ENCODE measurements around the gene ABCA1.

Gene ABCA1

DNA sequence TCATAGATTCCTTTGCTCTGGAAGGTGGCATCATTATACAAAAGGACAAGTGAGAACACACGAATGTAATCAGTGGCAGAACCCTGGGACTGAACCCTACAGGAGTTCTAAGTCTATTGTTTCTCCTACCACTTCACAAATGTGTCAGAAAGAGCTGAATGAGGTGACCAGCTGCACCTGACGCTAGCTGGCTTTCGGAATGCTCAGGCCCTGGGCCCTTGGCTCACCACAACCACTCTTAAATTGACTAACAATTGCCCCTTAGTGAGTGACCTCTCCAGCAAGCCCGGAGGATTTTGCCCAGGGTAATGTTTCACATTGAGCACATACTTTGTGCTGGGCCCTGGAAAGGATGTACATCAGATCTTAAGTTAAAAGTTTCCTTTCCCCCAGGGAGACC lies 41.2 kb upstream of the ABCA1 start:
- Histone ChIP-seq H4K8ac (ENCODE audit: low read depth, low read length) (no peak overlapping the region), H2AK5ac (ENCODE audit: low read depth, low read length) (no peak overlapping the region), H2BK5ac (ENCODE audit: low read length) (no peak overlapping the region), H3K23ac (ENCODE audit: low read depth, low read length, poor library complexity) (no peak overlapping the region), H3K14ac (ENCODE audit: low read length) (no peak overlapping the region), H3K4ac (ENCODE audit: low read length) (no peak overlapping the region), H3K36me3 (replicated peaks in 1 of 2; ENCODE audit: control insufficient read depth in 2 of 2, insufficient read depth in 2 of 2, low read length in 2 of 2) (no peaks in the 10 kb centered on the region), H3K27me3 (ENCODE audit: control insufficient read depth in 3 of 3, insufficient read depth in 3 of 3, low read depth in 1 of 3, low read length in 3 of 3) (no peaks in the 10 kb centered on the region), H3K79me1 (ENCODE audit: low read depth, low read length) (no peaks in the 10 kb centered on the region), H4K91ac (ENCODE audit: low read depth, low read length, poor library complexity) (no peak overlapping the region), H3K27ac (replicated peaks; ENCODE audit: low read length) (peak overlapping the region; percentile 79), H3K4me2 (ENCODE audit: insufficient read depth, low read length, poor library complexity, severe bottlenecking) (no peak overlapping the region), H3K18ac (ENCODE audit: low read length) (peak overlapping the region; percentile 1), H2AFZ (ENCODE audit: low read length) (peak overlapping the region; percentile 97), H3K4me1 (ENCODE audit: control insufficient read depth in 2 of 2, insufficient read depth in 1 of 2, low read depth in 1 of 2, low read length in 2 of 2) (peaks cover 7 to 9% of the 10 kb centered on the region in 2 donors), H2BK15ac (ENCODE audit: low read length) (no peak overlapping the region), H3K4me3 (ENCODE audit: low read length in 2 of 2) (peak overlapping the region in 1 of 2 donors; percentile 70), H2BK120ac (ENCODE audit: low read depth, low read length) (no peak overlapping the region), H3K9me3 (replicated peaks in 1 of 2; ENCODE audit: control insufficient read depth in 2 of 2, insufficient read depth in 1 of 2, low read depth in 1 of 2, low read length in 2 of 2) (no peaks in the 10 kb centered on the region), H2BK12ac (ENCODE audit: low read length) (no peak overlapping the region), H3K9ac (ENCODE audit: low read depth, low read length, poor library complexity) (no peak overlapping the region)
- DNase-seq (ENCODE audit: low spot score), result no peak
- WGBS, 2 donors (ENCODE audit: extremely low coverage in 2 of 2, insufficient read length in 2 of 2, insufficient replicate concordance in 1 of 2), result no CpG with 5 or more reads among the region's 4 CpGs

DNA sequence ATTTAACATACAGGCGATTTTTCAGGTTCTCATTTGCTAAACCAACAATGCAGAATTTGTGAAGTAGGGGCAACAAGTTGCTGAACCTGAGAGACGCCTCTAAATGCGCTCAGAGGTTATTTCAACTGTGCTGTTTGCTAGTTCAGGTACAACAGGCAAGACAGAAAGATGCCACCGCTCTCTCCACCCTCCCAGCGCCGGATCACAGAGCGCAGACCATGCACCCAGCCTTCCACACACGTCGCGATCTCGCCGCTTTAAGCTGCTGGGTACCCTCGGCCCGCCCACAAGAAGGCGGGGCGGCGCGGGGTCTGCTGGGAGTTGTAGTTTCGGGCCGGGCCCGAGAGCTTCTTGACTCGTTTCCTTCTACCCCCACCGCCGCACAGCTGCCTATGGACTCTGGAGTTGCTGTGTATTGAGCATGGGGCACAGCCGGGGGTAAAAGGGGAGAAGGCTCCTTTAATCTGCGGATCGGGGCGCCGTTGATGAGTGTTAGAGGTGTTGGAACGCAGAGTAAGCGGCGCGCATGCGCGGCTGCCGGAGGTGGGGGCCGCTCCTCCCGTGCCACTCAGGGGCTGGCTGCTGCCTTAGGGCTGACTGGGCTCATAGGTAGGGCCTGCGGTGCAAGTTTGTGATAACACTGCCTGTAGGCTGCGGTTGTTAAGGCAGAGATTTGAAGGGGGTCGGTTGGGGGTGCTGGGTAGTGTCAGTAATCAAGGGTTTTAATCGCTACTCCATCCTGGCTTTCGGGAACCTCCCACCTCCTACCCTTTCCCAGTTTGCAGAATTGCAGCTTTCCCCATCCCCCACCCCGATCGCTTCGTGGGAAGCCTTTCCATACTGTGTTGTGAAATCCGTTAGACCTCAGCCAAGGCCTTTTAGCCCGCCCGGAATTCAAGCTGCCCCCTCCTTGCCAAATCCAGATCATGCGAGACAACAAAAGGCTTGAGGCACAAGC lies 40.3 kb upstream of the ABCA1 start:
- Histone ChIP-seq H3K27ac (replicated peaks; ENCODE audit: low read length) (peak overlapping the region; percentile 79), H2BK12ac (ENCODE audit: low read length) (peak overlapping the region; percentile 86), H3K4ac (ENCODE audit: low read length) (no peak overlapping the region), H3K36me3 (replicated peaks in 1 of 2; ENCODE audit: control insufficient read depth in 2 of 2, insufficient read depth in 2 of 2, low read length in 2 of 2) (no peaks in the 10 kb centered on the region), H3K4me1 (ENCODE audit: control insufficient read depth in 2 of 2, insufficient read depth in 1 of 2, low read depth in 1 of 2, low read length in 2 of 2) (peaks cover 7 to 9% of the 10 kb centered on the region in 2 donors), H2BK15ac (ENCODE audit: low read length) (no peak overlapping the region), H4K91ac (ENCODE audit: low read depth, low read length, poor library complexity) (no peak overlapping the region), H2AK5ac (ENCODE audit: low read depth, low read length) (no peak overlapping the region), H2AFZ (ENCODE audit: low read length) (peak overlapping the region; percentile 97), H4K8ac (ENCODE audit: low read depth, low read length) (no peak overlapping the region), H3K4me3 (ENCODE audit: low read length in 2 of 2) (peak overlapping the region; percentile 70 to 90), H3K9ac (ENCODE audit: low read depth, low read length, poor library complexity) (peak overlapping the region; percentile 85), H3K9me3 (replicated peaks in 1 of 2; ENCODE audit: control insufficient read depth in 2 of 2, insufficient read depth in 1 of 2, low read depth in 1 of 2, low read length in 2 of 2) (no peaks in the 10 kb centered on the region), H2BK5ac (ENCODE audit: low read length) (peak overlapping the region; percentile 99), H3K23ac (ENCODE audit: low read depth, low read length, poor library complexity) (peak overlapping the region; percentile 60), H3K27me3 (ENCODE audit: control insufficient read depth in 3 of 3, insufficient read depth in 3 of 3, low read depth in 1 of 3, low read length in 3 of 3) (no peaks in the 10 kb centered on the region), H3K14ac (ENCODE audit: low read length) (peak overlapping the region; percentile 42), H3K18ac (ENCODE audit: low read length) (peak overlapping the region; percentile 100), H2BK120ac (ENCODE audit: low read depth, low read length) (peak overlapping the region; percentile 84), H3K79me1 (ENCODE audit: low read depth, low read length) (no peaks in the 10 kb centered on the region), H3K4me2 (ENCODE audit: insufficient read depth, low read length, poor library complexity, severe bottlenecking) (peak overlapping the region; percentile 78)
- no CpG with 5 or more reads among the region's 50 CpGs for WGBS, 2 donors (ENCODE audit: extremely low coverage in 2 of 2, insufficient read length in 2 of 2, insufficient replicate concordance in 1 of 2)
- DNase-seq (ENCODE audit: low spot score), result peak; percentile 81

DNA sequence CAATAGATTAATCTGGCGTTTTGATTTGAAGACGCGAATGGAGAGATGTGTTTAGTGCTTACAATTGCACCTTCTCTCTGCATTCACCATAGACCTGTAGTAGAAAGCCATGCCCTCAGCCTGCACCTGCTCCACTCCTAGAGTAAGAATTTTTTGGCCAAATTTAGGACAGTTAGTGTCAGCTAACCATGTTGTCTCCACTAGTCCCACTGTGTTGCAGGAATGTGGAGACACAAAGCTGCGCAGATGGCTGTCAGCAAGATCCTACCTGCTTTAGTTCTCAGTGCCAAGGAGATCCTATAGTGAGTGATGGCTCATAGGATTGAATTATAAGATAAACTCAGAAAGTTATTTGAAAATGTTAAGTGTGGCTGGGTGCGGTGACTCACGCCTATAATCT lies 35.1 kb upstream of the ABCA1 start:
- Histone ChIP-seq H3K9ac (ENCODE audit: low read depth, low read length, poor library complexity) (no peak overlapping the region), H3K23ac (ENCODE audit: low read depth, low read length, poor library complexity) (no peak overlapping the region), H2AFZ (ENCODE audit: low read length) (no peak overlapping the region), H2AK5ac (ENCODE audit: low read depth, low read length) (no peak overlapping the region), H3K27ac (replicated peaks; ENCODE audit: low read length) (no peak overlapping the region), H3K4me1 (ENCODE audit: control insufficient read depth in 2 of 2, insufficient read depth in 1 of 2, low read depth in 1 of 2, low read length in 2 of 2) (peaks cover 7 to 20% of the 10 kb centered on the region in 2 donors), H2BK12ac (ENCODE audit: low read length) (no peak overlapping the region), H3K14ac (ENCODE audit: low read length) (no peak overlapping the region), H3K9me3 (replicated peaks in 1 of 2; ENCODE audit: control insufficient read depth in 2 of 2, insufficient read depth in 1 of 2, low read depth in 1 of 2, low read length in 2 of 2) (no peaks in the 10 kb centered on the region), H3K4me2 (ENCODE audit: insufficient read depth, low read length, poor library complexity, severe bottlenecking) (no peak overlapping the region), H3K27me3 (ENCODE audit: control insufficient read depth in 3 of 3, insufficient read depth in 3 of 3, low read depth in 1 of 3, low read length in 3 of 3) (no peaks in the 10 kb centered on the region), H3K36me3 (replicated peaks in 1 of 2; ENCODE audit: control insufficient read depth in 2 of 2, insufficient read depth in 2 of 2, low read length in 2 of 2) (no peaks in the 10 kb centered on the region), H3K18ac (ENCODE audit: low read length) (no peak overlapping the region), H4K91ac (ENCODE audit: low read depth, low read length, poor library complexity) (no peak overlapping the region), H4K8ac (ENCODE audit: low read depth, low read length) (no peak overlapping the region), H3K4ac (ENCODE audit: low read length) (no peak overlapping the region), H2BK5ac (ENCODE audit: low read length) (no peak overlapping the region), H3K79me1 (ENCODE audit: low read depth, low read length) (no peaks in the 10 kb centered on the region), H2BK15ac (ENCODE audit: low read length) (no peak overlapping the region), H3K4me3 (ENCODE audit: low read length in 2 of 2) (no peak overlapping the region), H2BK120ac (ENCODE audit: low read depth, low read length) (no peak overlapping the region)
- WGBS, 2 donors (ENCODE audit: extremely low coverage in 2 of 2, insufficient read length in 2 of 2, insufficient replicate concordance in 1 of 2), result no CpG with 5 or more reads among the region's 6 CpGs
- DNase-seq (ENCODE audit: low spot score), result no peak

DNA sequence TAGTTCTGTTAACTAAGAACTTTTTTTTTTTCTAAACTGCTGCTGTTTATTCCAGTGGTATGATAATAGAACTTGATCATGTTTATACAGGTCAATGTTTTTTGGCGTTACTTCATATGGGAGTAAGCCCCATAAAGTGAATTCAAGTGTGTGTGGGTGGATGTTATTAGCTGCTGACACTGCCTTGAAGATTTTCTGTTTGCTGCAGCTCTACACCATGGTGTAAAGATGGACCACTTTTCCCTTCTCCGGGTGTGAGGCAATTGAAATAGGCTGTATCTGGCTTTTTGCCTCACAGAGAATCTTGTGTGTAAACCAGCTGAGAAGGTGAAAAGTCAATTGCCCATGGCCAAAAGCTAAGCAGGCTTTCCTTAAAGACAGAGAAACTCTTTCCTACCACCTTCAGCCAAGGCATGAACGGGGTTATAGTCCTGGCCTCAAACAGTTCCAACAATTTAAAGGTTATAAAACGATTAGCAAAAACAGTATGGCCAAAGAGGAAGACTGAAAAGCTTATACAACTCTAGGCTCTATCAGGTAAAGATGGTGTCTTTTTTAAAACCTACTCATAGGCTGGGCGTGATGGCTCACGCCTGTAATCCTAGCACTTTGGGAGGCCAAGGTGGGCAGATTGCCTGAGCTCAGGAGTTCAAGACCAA lies 33.9 kb upstream of the ABCA1 start:
- H3K4ac ChIP-seq (ENCODE audit: low read length), result no peak overlapping the region
- no peak for DNase-seq (ENCODE audit: low spot score)
- H2AK5ac ChIP-seq (ENCODE audit: low read depth, low read length), result no peak overlapping the region
- H3K9ac ChIP-seq (ENCODE audit: low read depth, low read length, poor library complexity), result no peak overlapping the region
- WGBS, 2 donors (ENCODE audit: extremely low coverage in 2 of 2, insufficient read length in 2 of 2, insufficient replicate concordance in 1 of 2), result no CpG with 5 or more reads among the region's 6 CpGs
- no peak overlapping the region for H2BK15ac ChIP-seq (ENCODE audit: low read length)
- H3K79me1 ChIP-seq (ENCODE audit: low read depth, low read length), result no peaks in the 10 kb centered on the region
- no peak overlapping the region for H3K4me3 ChIP-seq (ENCODE audit: low read length in 2 of 2)
- H2BK5ac ChIP-seq (ENCODE audit: low read length), result no peak overlapping the region
- no peaks in the 10 kb centered on the region for H3K36me3 ChIP-seq (replicated peaks in 1 of 2; ENCODE audit: control insufficient read depth in 2 of 2, insufficient read depth in 2 of 2, low read length in 2 of 2)
- no peak overlapping the region for H2BK120ac ChIP-seq (ENCODE audit: low read depth, low read length)
- H3K9me3 ChIP-seq (replicated peaks in 1 of 2; ENCODE audit: control insufficient read depth in 2 of 2, insufficient read depth in 1 of 2, low read depth in 1 of 2, low read length in 2 of 2), result no peaks in the 10 kb centered on the region
- H4K8ac ChIP-seq (ENCODE audit: low read depth, low read length), result no peak overlapping the region
- H2AFZ ChIP-seq (ENCODE audit: low read length), result peak overlapping the region; percentile 5
- no peak overlapping the region for H3K27ac ChIP-seq (replicated peaks; ENCODE audit: low read length)
- H3K4me1 ChIP-seq (ENCODE audit: control insufficient read depth in 2 of 2, insufficient read depth in 1 of 2, low read depth in 1 of 2, low read length in 2 of 2), result peaks cover 6 to 20% of the 10 kb centered on the region in 2 donors
- H3K23ac ChIP-seq (ENCODE audit: low read depth, low read length, poor library complexity), result no peak overlapping the region
- H3K27me3 ChIP-seq (ENCODE audit: control insufficient read depth in 3 of 3, insufficient read depth in 3 of 3, low read depth in 1 of 3, low read length in 3 of 3), result no peaks in the 10 kb centered on the region
- no peak overlapping the region for H3K14ac ChIP-seq (ENCODE audit: low read length)
- H2BK12ac ChIP-seq (ENCODE audit: low read length), result no peak overlapping the region
- H3K4me2 ChIP-seq (ENCODE audit: insufficient read depth, low read length, poor library complexity, severe bottlenecking), result no peak overlapping the region
- H4K91ac ChIP-seq (ENCODE audit: low read depth, low read length, poor library complexity), result no peak overlapping the region
- no peak overlapping the region for H3K18ac ChIP-seq (ENCODE audit: low read length)

Measured in neuronal stem cell (in vitro differentiated cells).